IPS DF 19.7 (cell line): ENCODE measurements around the gene PALM2AKAP2.

ENCODE experiments used
- DNase-seq: peaks from one replicate; pipeline ENCODE4 v3.0.0-alpha.2; 2013; ENCODE audit warnings: low read depth, low spot score

The PALM2AKAP2 gene

GRCh38 chr9:109771796-109772531 lies 8.0 kb upstream of the PALM2AKAP2 start:
- no peak for DNase-seq

GRCh38 chr9:109775516-109775915 lies 4.5 kb upstream of the PALM2AKAP2 start:
- DNase-seq: no peak

- no peak for DNase-seq
Observed at GRCh38 chr9:109776391-109776790, 3.6 kb upstream of the PALM2AKAP2 start.

- DNase-seq: no peak
Observed at GRCh38 chr9:109780453-109781033, 545 bp downstream of the PALM2AKAP2 start.

- no peak for DNase-seq
Observed at GRCh38 chr9:109781086-109781485, 1.1 kb downstream of the PALM2AKAP2 start.

GRCh38 chr9:109781541-109782197 lies 1.7 kb downstream of the PALM2AKAP2 start:
- no peak for DNase-seq

- DNase-seq: no peak
Observed at GRCh38 chr9:109787735-109788134, 7.7 kb downstream of the PALM2AKAP2 start.

- no peak for DNase-seq
Observed at GRCh38 chr9:109789556-109789955, 9.6 kb downstream of the PALM2AKAP2 start.

GRCh38 chr9:109789971-109790370 lies 10.0 kb downstream of the PALM2AKAP2 start:
- DNase-seq: no peak

- no peak for DNase-seq
Observed at GRCh38 chr9:109791003-109791677, 11.1 kb downstream of the PALM2AKAP2 start.

- no peak for DNase-seq
Observed at GRCh38 chr9:109791747-109792146, 11.7 kb downstream of the PALM2AKAP2 start.

- no peak for DNase-seq
Observed at GRCh38 chr9:109792951-109793546, 13.1 kb downstream of the PALM2AKAP2 start.

GRCh38 chr9:109793921-109794320 lies 13.9 kb downstream of the PALM2AKAP2 start:
- DNase-seq: no peak

- DNase-seq: no peak
Observed at GRCh38 chr9:109794361-109795012, 14.5 kb downstream of the PALM2AKAP2 start.

- no peak for DNase-seq
Observed at GRCh38 chr9:109795613-109796012, 15.6 kb downstream of the PALM2AKAP2 start.

- no peak for DNase-seq
Observed at GRCh38 chr9:109796078-109796477, 16.1 kb downstream of the PALM2AKAP2 start.

- no peak for DNase-seq
Observed at GRCh38 chr9:109797006-109797405, 17.0 kb downstream of the PALM2AKAP2 start.

- DNase-seq: no peak
Observed at GRCh38 chr9:109797509-109797908, 17.5 kb downstream of the PALM2AKAP2 start.

GRCh38 chr9:109799141-109799540 lies 19.1 kb downstream of the PALM2AKAP2 start:
- DNase-seq: no peak

GRCh38 chr9:109799792-109800191 lies 19.8 kb downstream of the PALM2AKAP2 start:
- DNase-seq: no peak

GRCh38 chr9:109801484-109801883 lies 21.5 kb downstream of the PALM2AKAP2 start:
- no peak for DNase-seq
